ENCODE data around the gene FLII. TPM values are rescaled to one million over a fixed set of nuclear protein-coding genes. Genes with fewer than 3 reads are reported as not detected.

The FLII gene
- total RNA-seq, 1 experiment from 2014 or later = 343 TPM

DNA sequence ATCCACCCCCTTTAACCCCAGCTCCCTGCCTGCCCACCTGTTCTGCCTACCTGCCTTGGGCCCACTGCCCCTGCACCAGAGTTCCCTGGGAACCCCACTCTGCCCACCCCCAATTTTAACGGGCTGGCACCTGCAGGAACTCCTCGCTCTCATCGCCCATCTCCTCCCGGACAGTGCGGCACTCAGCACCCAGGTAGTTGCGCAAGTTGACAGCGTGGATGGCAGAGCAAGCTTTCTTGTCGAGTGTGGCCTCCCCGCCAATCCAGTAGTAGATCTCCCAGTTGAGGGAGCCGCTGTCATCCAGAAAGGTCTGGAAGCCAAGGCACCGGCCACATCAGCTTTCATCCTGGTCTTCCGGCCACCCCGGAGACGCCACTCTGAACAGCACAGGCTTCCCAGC is 7.8 kb downstream of the FLII start:
- H3K9me3 Mint-ChIP-seq (ENCODE audit: unreplicated experiment) = no peaks in the 10 kb centered on the region
- peaks cover 88% of the 10 kb centered on the region for H3K36me3 Mint-ChIP-seq (ENCODE audit: insufficient read depth, unreplicated experiment)
- H3K4me3 Mint-ChIP-seq (ENCODE audit: unreplicated experiment) = no peak overlapping the region
- H3K27me3 ChIP-seq (replicated peaks; ENCODE audit: control insufficient read depth, insufficient read depth, low read length) = no peaks in the 10 kb centered on the region
- no peak overlapping the region for H3K4me3 ChIP-seq (ENCODE audit: low read depth, low read length)
- DNase-seq = no peak
- H3K27me3 Mint-ChIP-seq (ENCODE audit: insufficient read depth, unreplicated experiment) = no peaks in the 10 kb centered on the region
- ChIA-PET POLR2A (interaction anchor here (0.6 kb wide), 1 partner anchor 18 kb away, joined by 3 read pairs; no protein-coding TSS in a partner anchor), CTCF (no interaction called here)
- intact Hi-C loops (cut with micrococcal nuclease; ENCODE audit: unreplicated experiment) = no loop called here
- H3K9me3 ChIP-seq = no peaks in the 10 kb centered on the region
- TF ChIP-seq, protein P1, sequence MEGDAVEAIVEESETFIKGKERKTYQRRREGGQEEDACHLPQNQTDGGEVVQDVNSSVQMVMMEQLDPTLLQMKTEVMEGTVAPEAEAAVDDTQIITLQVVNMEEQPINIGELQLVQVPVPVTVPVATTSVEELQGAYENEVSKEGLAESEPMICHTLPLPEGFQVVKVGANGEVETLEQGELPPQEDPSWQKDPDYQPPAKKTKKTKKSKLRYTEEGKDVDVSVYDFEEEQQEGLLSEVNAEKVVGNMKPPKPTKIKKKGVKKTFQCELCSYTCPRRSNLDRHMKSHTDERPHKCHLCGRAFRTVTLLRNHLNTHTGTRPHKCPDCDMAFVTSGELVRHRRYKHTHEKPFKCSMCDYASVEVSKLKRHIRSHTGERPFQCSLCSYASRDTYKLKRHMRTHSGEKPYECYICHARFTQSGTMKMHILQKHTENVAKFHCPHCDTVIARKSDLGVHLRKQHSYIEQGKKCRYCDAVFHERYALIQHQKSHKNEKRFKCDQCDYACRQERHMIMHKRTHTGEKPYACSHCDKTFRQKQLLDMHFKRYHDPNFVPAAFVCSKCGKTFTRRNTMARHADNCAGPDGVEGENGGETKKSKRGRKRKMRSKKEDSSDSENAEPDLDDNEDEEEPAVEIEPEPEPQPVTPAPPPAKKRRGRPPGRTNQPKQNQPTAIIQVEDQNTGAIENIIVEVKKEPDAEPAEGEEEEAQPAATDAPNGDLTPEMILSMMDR (IDR thresholded peaks at IDR 0.05; ENCODE audit: insufficient read depth in 1 of 2, low read depth in 1 of 2, low read length in 1 of 2, severe bottlenecking in 1 of 2, unreplicated experiment in 1 of 2) = no peak
- H3K36me3 ChIP-seq (ENCODE audit: control insufficient read depth, insufficient read depth, low read length) = peaks cover 10% of the 10 kb centered on the region
- no TSS peak for BruUV-seq (replicated peaks)
- no peaks in the 10 kb centered on the region for H3K4me1 ChIP-seq
- H3K4me1 Mint-ChIP-seq (ENCODE audit: low read depth, unreplicated experiment) = no peaks in the 10 kb centered on the region
- peak overlapping the region; percentile 76 for H3K27ac Mint-ChIP-seq (ENCODE audit: unreplicated experiment)

- CTCF ChIA-PET = no interaction called here
- Mint-ChIP-seq H3K36me3 (ENCODE audit: insufficient read depth, unreplicated experiment) (peaks cover 93% of the 10 kb centered on the region), H3K27ac (ENCODE audit: unreplicated experiment) (peak overlapping the region; percentile 76)
Observed at GRCh38 chr17:18250259-18250658, 8.3 kb downstream of the FLII start.

GRCh38 chr17:18248811-18249210 is 9.7 kb downstream of the FLII start:
- ChIA-PET CTCF (interaction anchor here (1.4 kb wide), 1 partner anchor 66 kb away, joined by 3 read pairs; the partner anchor contains the start of gene TOP3A), POLR2A (no interaction called here)
- no peaks in the 10 kb centered on the region for H3K27me3 Mint-ChIP-seq (ENCODE audit: insufficient read depth, unreplicated experiment)
- no peaks in the 10 kb centered on the region for H3K4me1 Mint-ChIP-seq (ENCODE audit: low read depth, unreplicated experiment)
- peaks cover 92% of the 10 kb centered on the region for H3K36me3 Mint-ChIP-seq (ENCODE audit: insufficient read depth, unreplicated experiment)
- no TSS peak for BruUV-seq (replicated peaks)
- no peak overlapping the region for H3K4me3 Mint-ChIP-seq (ENCODE audit: unreplicated experiment)
- no peak overlapping the region for H3K4me3 ChIP-seq (ENCODE audit: low read depth, low read length)
- no peaks in the 10 kb centered on the region for H3K27me3 ChIP-seq (replicated peaks; ENCODE audit: control insufficient read depth, insufficient read depth, low read length)
- peaks cover 7% of the 10 kb centered on the region for H3K36me3 ChIP-seq (ENCODE audit: control insufficient read depth, insufficient read depth, low read length)
- DNase-seq = no peak
- no peaks in the 10 kb centered on the region for H3K9me3 ChIP-seq
- TF ChIP-seq, protein P1 (IDR thresholded peaks at IDR 0.05; ENCODE audit: insufficient read depth in 1 of 2, low read depth in 1 of 2, low read length in 1 of 2, severe bottlenecking in 1 of 2, unreplicated experiment in 1 of 2) = no peak
- H3K27ac Mint-ChIP-seq (ENCODE audit: unreplicated experiment) = no peak overlapping the region
- intact Hi-C loops (cut with micrococcal nuclease; ENCODE audit: unreplicated experiment) = loop anchor here (1.0 to 2.0 kb wide), 2 partner anchors 9 to 76 kb away; partner anchors contain the start of gene FLII
- H3K9me3 Mint-ChIP-seq (ENCODE audit: unreplicated experiment) = no peaks in the 10 kb centered on the region
- H3K4me1 ChIP-seq = no peaks in the 10 kb centered on the region

More at GRCh38 chr17:18250259-18250658, 8.3 kb downstream of the FLII start:
- Histone ChIP-seq H3K27me3 (replicated peaks; ENCODE audit: control insufficient read depth, insufficient read depth, low read length) (no peaks in the 10 kb centered on the region), H3K4me3 (ENCODE audit: low read depth, low read length) (no peak overlapping the region), H3K36me3 (ENCODE audit: control insufficient read depth, insufficient read depth, low read length) (peaks cover 9% of the 10 kb centered on the region), H3K4me1 (no peaks in the 10 kb centered on the region), H3K9me3 (no peaks in the 10 kb centered on the region)
- DNase-seq = no peak
- no peaks in the 10 kb centered on the region for H3K4me1 Mint-ChIP-seq (ENCODE audit: low read depth, unreplicated experiment)
- intact Hi-C loops (cut with micrococcal nuclease; ENCODE audit: unreplicated experiment) = no loop called here
- TF ChIP-seq, protein P1 (IDR thresholded peaks at IDR 0.05; ENCODE audit: insufficient read depth in 1 of 2, low read depth in 1 of 2, low read length in 1 of 2, severe bottlenecking in 1 of 2, unreplicated experiment in 1 of 2) = no peak
- no peak overlapping the region for H3K4me3 Mint-ChIP-seq (ENCODE audit: unreplicated experiment)
- H3K27me3 Mint-ChIP-seq (ENCODE audit: insufficient read depth, unreplicated experiment) = no peaks in the 10 kb centered on the region
- H3K9me3 Mint-ChIP-seq (ENCODE audit: unreplicated experiment) = no peaks in the 10 kb centered on the region
- POLR2A ChIA-PET = interaction anchor here (0.6 kb wide), 1 partner anchor 18 kb away, joined by 3 read pairs; no protein-coding TSS in a partner anchor
- no TSS peak for BruUV-seq (replicated peaks)
